Measurements from ENCODE around the gene NEK3. TPM values are rescaled to one million over a fixed set of nuclear protein-coding genes. Genes with fewer than 3 reads are reported as not detected.

NEK3 gene
- total RNA-seq, 1 experiment from 2014 or later, result 13.3 TPM

GRCh38 chr13:52091473-52091872 lies 67.9 kb downstream of the NEK3 start:
- H3K27me3 Mint-ChIP-seq (ENCODE audit: low read depth), result peaks cover 1% of the 10 kb centered on the region; the same call in 1 of the 2 replicates
- H3K27ac Mint-ChIP-seq, result no peak overlapping the region
- Histone ChIP-seq H3K23ac (ENCODE audit: insufficient read length, low read depth, low read length) (no peak overlapping the region), H3K4ac (ENCODE audit: low read depth, low read length) (no peak overlapping the region), H4K5ac (ENCODE audit: insufficient read length, low read depth, low read length) (no peak overlapping the region), H3K27ac (ENCODE audit: insufficient read length, low read depth, low read length) (no peak overlapping the region), H3K56ac (ENCODE audit: insufficient read length, low read depth, low read length) (no peak overlapping the region), H2BK120ac (ENCODE audit: low read depth, low read length, poor library complexity, severe bottlenecking) (no peak overlapping the region), H4K91ac (ENCODE audit: insufficient read length, low read depth, low read length) (no peak overlapping the region), H3K79me1 (ENCODE audit: insufficient read depth, low read depth, low read length, poor library complexity, severe bottlenecking) (no peaks in the 10 kb centered on the region), H2BK12ac (ENCODE audit: insufficient read length, low read depth, low read length) (no peak overlapping the region), H3K27me3 (ENCODE audit: insufficient read depth, low read length) (no peaks in the 10 kb centered on the region), H2BK20ac (ENCODE audit: low read depth, low read length, poor library complexity, severe bottlenecking) (no peak overlapping the region), H3K79me2 (ENCODE audit: insufficient read depth, low read length) (no peaks in the 10 kb centered on the region), H3K4me2 (ENCODE audit: insufficient read depth, insufficient read length, low read length) (no peak overlapping the region), H3K4me1 (ENCODE audit: insufficient read depth, low read length) (no peaks in the 10 kb centered on the region), H3K9ac (ENCODE audit: extremely low read depth, insufficient read length, low read length) (no peak overlapping the region), H3T11ph (ENCODE audit: low read length) (no peak overlapping the region), H2BK5ac (ENCODE audit: insufficient read length, low read length) (no peak overlapping the region), H2BK15ac (ENCODE audit: low read depth, low read length) (no peak overlapping the region), H2AK5ac (ENCODE audit: insufficient read length, low read length) (no peak overlapping the region), H3K14ac (ENCODE audit: insufficient read depth, low read length) (no peak overlapping the region), H4K8ac (replicated peaks; ENCODE audit: insufficient read length, low read depth, low read length) (no peak overlapping the region), H3K9me3 (ENCODE audit: control insufficient read depth, low read depth, low read length) (no peaks in the 10 kb centered on the region), H2AFZ (ENCODE audit: low read length) (no peak overlapping the region), H3K23me2 (ENCODE audit: insufficient read length, low read depth, low read length, poor library complexity, severe bottlenecking) (no peaks in the 10 kb centered on the region), H3K18ac (ENCODE audit: insufficient read length, low read depth, low read length) (no peak overlapping the region), H4K20me1 (ENCODE audit: control insufficient read depth, insufficient read depth, insufficient read length) (no peaks in the 10 kb centered on the region)
- H3K9me3 Mint-ChIP-seq, result peaks cover 5% of the 10 kb centered on the region in 2 experiments
- no peak for TF ChIP-seq CTCF (conservative IDR thresholded peaks at IDR 0.05)
- peaks cover 0 to 8% (median 0%) of the 10 kb centered on the region in 3 experiments; a peak in 2 of 7 replicates for H3K36me3 Mint-ChIP-seq (ENCODE audit: insufficient read depth in 1 of 3, low read depth in 3 of 3)
- no peaks in the 10 kb centered on the region for H3K4me1 Mint-ChIP-seq
- no peak for DNase-seq
- no peak overlapping the region for H3K4me3 Mint-ChIP-seq
- WGBS (ENCODE audit: extremely low coverage, insufficient read length, low lambda C conversion rate), result no CpG with 5 or more reads among the region's 2 CpGs
